K562 (cell line): Measurements from ENCODE around the gene C6orf89. TPM values are rescaled to one million over a fixed set of nuclear protein-coding genes. Genes with fewer than 3 reads are reported as not detected.
A peak's percentile ranks its signal among the peaks of the same experiment; 100 is the strongest.

ENCODE experiments used
- ARID1B ChIP-seq: fragments of 450-650 bp; IDR thresholded peaks from 2 replicates; pipeline ENCODE4 v1.6.1; 2016; ENCODE audit warnings: antibody characterized with exemption, mild to moderate bottlenecking, inconsistent platforms
- ARID3A ChIP-seq: IDR thresholded peaks from 2 replicates; pipeline ENCODE4 v1.6.1; 2012; ENCODE audit warnings: low read depth, low read length, improper control_type of control experiment, borderline replicate concordance
- BACH1 ChIP-seq: fragments of 200-800 bp; sonication (Bioruptor generic); IDR thresholded peaks from 2 replicates; pipeline ENCODE4 v1.6.1; 2016; ENCODE audit warnings: missing genetic modification characterization, missing compliant biosample characterization
- CHD4 ChIP-seq: fragments of 200-600 bp; sonication (generic); IDR thresholded peaks from 3 replicates; pipeline ENCODE4 v1.6.1; 2012; ENCODE audit warnings: low read depth, mild to moderate bottlenecking, mixed read lengths, low read length, inconsistent platforms; ENCODE audit not compliant: insufficient read depth, insufficient replicate concordance, poor library complexity, severe bottlenecking
- CREB3L1 ChIP-seq: fragments of 450-650 bp; IDR thresholded peaks from 2 replicates; pipeline ENCODE4 v1.6.1; 2014; ENCODE audit warnings: low read depth, mild to moderate bottlenecking, moderate library complexity, borderline replicate concordance
- CTCF ChIP-seq, 3 experiments: IDR thresholded peaks in 2 of 3; conservative IDR thresholded peaks in 1 of 3; 2 replicates each; pipeline ENCODE4 v1.5.1; 2011 to 2012; ENCODE audit warnings: low read length in 3 of 3, mild to moderate bottlenecking in 3 of 3, control low read depth in 2 of 3, improper control_type of control experiment in 1 of 3, inconsistent platforms in 1 of 3, low read depth in 1 of 3, mixed read lengths in 1 of 3, moderate library complexity in 1 of 3; ENCODE audit not compliant: insufficient read depth in 2 of 3
- E2F5 ChIP-seq: sonication (generic); formaldehyde crosslinking; IDR thresholded peaks from 2 replicates; pipeline ENCODE4 v1.8.0; 2022; ENCODE audit warnings: mild to moderate bottlenecking, missing genetic modification reagents
- ETS2 ChIP-seq: IDR thresholded peaks from 2 replicates; pipeline ENCODE4 v1.6.1; 2016; ENCODE audit warnings: borderline replicate concordance, missing genetic modification characterization, mild to moderate bottlenecking, moderate library complexity, missing compliant biosample characterization; ENCODE audit not compliant: poor library complexity, severe bottlenecking
- FOXO4 ChIP-seq: fragments of 450-650 bp; formaldehyde crosslinking; IDR thresholded peaks from 2 replicates; pipeline ENCODE4 v1.4.0; 2020; ENCODE audit warnings: mild to moderate bottlenecking, moderate library complexity
- GTF2E2 ChIP-seq: fragments of 200-800 bp; sonication (Bioruptor generic); IDR thresholded peaks from 2 replicates; pipeline ENCODE4 v1.6.1; 2016; ENCODE audit warnings: missing genetic modification characterization, missing compliant biosample characterization
- HDAC6 ChIP-seq: IDR thresholded peaks from 2 replicates; pipeline ENCODE4 v1.6.1; 2012; ENCODE audit warnings: low read depth, mild to moderate bottlenecking, control low read depth, inconsistent platforms, low read length, moderate library complexity
- KAT2B ChIP-seq: IDR thresholded peaks from one replicate; pipeline ENCODE4 v1.6.1; 2012; ENCODE audit warnings: low read depth, mild to moderate bottlenecking, control low read depth, inconsistent platforms, low read length, moderate library complexity
- NFRKB ChIP-seq: fragments of 450-650 bp; IDR thresholded peaks from 2 replicates; pipeline ENCODE4 v1.6.1; 2016; ENCODE audit warnings: low read depth
- NUFIP1 ChIP-seq: fragments of 450-650 bp; IDR thresholded peaks from 2 replicates; pipeline ENCODE4 v1.6.1; 2018; ENCODE audit not compliant: partially characterized antibody
- POLR2B ChIP-seq: fragments of 450-650 bp; IDR thresholded peaks from 2 replicates; pipeline ENCODE4 v1.6.1; 2018; ENCODE audit warnings: low read depth; ENCODE audit not compliant: partially characterized antibody
- RNF2 ChIP-seq: sonication (generic); IDR thresholded peaks from 2 replicates; pipeline ENCODE4 v1.6.1; 2016
- SMAD1 ChIP-seq: fragments of 150-350 bp; IDR thresholded peaks from 2 replicates; pipeline ENCODE4 v1.6.1; 2014; ENCODE audit warnings: low read length, low read depth; ENCODE audit not compliant: partially characterized antibody
- SMAD2 ChIP-seq: fragments of 150-350 bp; IDR thresholded peaks from 2 replicates; pipeline ENCODE4 v1.6.1; 2014; ENCODE audit warnings: low read depth, mild to moderate bottlenecking, low read length
- SMARCB1 ChIP-seq: IDR thresholded peaks from 2 replicates; pipeline ENCODE4 v1.6.1; 2011; ENCODE audit warnings: improper control_type of control experiment, low read depth; ENCODE audit not compliant: insufficient read length
- ZNF140 ChIP-seq: fragments of 250-450 bp; sonication (Bioruptor Pico); IDR thresholded peaks from 2 replicates; pipeline ENCODE4 v1.8.0; 2021; ENCODE audit warnings: moderate library complexity, mild to moderate bottlenecking, inconsistent platforms
- ZNF780A ChIP-seq: fragments of 250-450 bp; sonication (Bioruptor Pico); IDR thresholded peaks from 2 replicates; pipeline ENCODE4 v1.5.0; 2021; ENCODE audit warnings: mild to moderate bottlenecking
- polyA plus RNA-seq, 8 experiments: library from polyadenylated mRNA; depleted of rRNA in 4 of 8; stranded (reverse) in 5 of 8; unstranded in 3 of 8; fragments of >200 nt; fragmentation: Nextera tagmentation in 2 of 8; fragmentation: Illumina TruSeq in 1 of 8; extraction: Ambion mirVana in 2 of 8; extraction: Trizol in 1 of 8; gene quantifications; 2 replicates each; pipeline versions ENCODE4 v1.2.1 to v1.2.3, GENCODE V29; 2011 to 2014; ENCODE audit warnings: inconsistent platforms in 1 of 8, missing spikeins in 1 of 8
- total RNA-seq, 7 experiments: library from RNA; depleted of rRNA in 6 of 7; stranded (reverse); fragments of >200 nt in 6 of 7; fragmentation: Illumina TruSeq in 2 of 7; extraction: Trizol in 2 of 7; gene quantifications; 2 replicates each; pipeline versions ENCODE4 v1.2.1 to v1.2.3, GENCODE V29; 2011 to 2021; ENCODE audit warnings: low replicate concordance in 1 of 7

Gene C6orf89
- total and polyA plus RNA-seq, 9 of the 15 experiments (the other 6 are each of a cell fraction or from before 2014, with no cell fraction given) = 35.2 to 111 (median 58.5) TPM

GRCh38 chr6:36954262-36954931 lies 68.6 kb downstream of the C6orf89 start, which contains the start of gene PI16 (continued):
- TF ChIP-seq NUFIP1 (no peak), NFRKB (no peak), CHD4 (no peak), FOXO4 (CRISPR knock-in tag) (no peak), ETS2 (tag) (no peak), GTF2E2 (no peak), SMAD2 (no peak), E2F5 (CRISPR knock-in tag) (no peak), RNF2 (peak; percentile 85), POLR2B (no peak), SMAD1 (no peak), ZNF780A (CRISPR knock-in tag) (no peak), ARID3A (peak; percentile 52; the same call in 1 of the 2 replicates), KAT2B (no peak), CREB3L1 (no peak), BACH1 (tag) (peak; percentile 48; the same call in 1 of the 2 replicates), ARID1B (peak; percentile 98), CTCF (IDR thresholded peaks at IDR 0.05 in 2 of 3, conservative IDR thresholded peaks at IDR 0.05 in 1 of 3; ENCODE audit: insufficient read depth in 2 of 3, low read depth in 1 of 3, low read length in 3 of 3) (no peak), HDAC6 (no peak), SMARCB1 (no peak), ZNF140 (CRISPR knock-in tag) (no peak)
